Epithelial cell of esophagus (primary cell): ENCODE data around the gene PIP5K1B.

Experiments
- DNase-seq: peaks from one replicate; pipeline ENCODE4 v3.0.0; 2010; ENCODE audit warnings: low read depth
- H3K4me3 ChIP-seq: 2 replicates; pipeline ENCODE4 v1.5.1; 2011; ENCODE audit warnings: mild to moderate bottlenecking, low read length, control low read depth
- TF ChIP-seq, protein P1 (sequence below): IDR thresholded peaks from 2 replicates; pipeline ENCODE4 v1.5.1; 2011; ENCODE audit warnings: low read depth, mild to moderate bottlenecking, low read length, control low read depth, inconsistent platforms; ENCODE audit not compliant: insufficient read depth; ENCODE audit errors: missing control alignments

PIP5K1B gene

GRCh38 chr9:68871236-68871635 is 166.2 kb downstream of the PIP5K1B start:
- H3K4me3 ChIP-seq, result no peak overlapping the region
- DNase-seq, result no peak
- TF ChIP-seq, protein P1, sequence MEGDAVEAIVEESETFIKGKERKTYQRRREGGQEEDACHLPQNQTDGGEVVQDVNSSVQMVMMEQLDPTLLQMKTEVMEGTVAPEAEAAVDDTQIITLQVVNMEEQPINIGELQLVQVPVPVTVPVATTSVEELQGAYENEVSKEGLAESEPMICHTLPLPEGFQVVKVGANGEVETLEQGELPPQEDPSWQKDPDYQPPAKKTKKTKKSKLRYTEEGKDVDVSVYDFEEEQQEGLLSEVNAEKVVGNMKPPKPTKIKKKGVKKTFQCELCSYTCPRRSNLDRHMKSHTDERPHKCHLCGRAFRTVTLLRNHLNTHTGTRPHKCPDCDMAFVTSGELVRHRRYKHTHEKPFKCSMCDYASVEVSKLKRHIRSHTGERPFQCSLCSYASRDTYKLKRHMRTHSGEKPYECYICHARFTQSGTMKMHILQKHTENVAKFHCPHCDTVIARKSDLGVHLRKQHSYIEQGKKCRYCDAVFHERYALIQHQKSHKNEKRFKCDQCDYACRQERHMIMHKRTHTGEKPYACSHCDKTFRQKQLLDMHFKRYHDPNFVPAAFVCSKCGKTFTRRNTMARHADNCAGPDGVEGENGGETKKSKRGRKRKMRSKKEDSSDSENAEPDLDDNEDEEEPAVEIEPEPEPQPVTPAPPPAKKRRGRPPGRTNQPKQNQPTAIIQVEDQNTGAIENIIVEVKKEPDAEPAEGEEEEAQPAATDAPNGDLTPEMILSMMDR, result no peak

DNA sequence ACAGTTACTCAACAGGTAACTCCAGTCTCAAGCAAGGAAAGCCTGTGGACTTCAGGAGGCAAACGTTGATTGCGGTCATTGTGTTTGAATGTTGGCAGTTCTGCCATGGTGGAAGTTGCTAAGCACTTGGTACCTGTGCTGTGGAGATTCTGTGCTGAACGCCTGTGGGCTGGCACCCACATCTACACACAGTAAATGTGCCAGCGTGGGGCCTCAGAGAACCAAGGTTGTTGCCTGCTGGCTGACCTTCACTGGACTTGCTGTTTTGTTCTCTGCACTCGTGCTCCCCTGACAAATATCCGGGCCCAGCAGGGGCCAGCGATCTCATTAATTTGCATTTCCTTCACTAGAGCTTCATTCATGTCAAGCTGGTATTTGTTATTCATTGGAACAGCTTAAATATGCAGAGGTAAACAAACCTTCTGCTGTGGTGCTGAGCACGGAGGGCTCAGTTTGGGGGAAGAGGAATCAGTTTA is 167.0 kb downstream of the PIP5K1B start:
- no peak for DNase-seq
- no peak overlapping the region for H3K4me3 ChIP-seq
- TF ChIP-seq, protein P1, result no peak

DNA sequence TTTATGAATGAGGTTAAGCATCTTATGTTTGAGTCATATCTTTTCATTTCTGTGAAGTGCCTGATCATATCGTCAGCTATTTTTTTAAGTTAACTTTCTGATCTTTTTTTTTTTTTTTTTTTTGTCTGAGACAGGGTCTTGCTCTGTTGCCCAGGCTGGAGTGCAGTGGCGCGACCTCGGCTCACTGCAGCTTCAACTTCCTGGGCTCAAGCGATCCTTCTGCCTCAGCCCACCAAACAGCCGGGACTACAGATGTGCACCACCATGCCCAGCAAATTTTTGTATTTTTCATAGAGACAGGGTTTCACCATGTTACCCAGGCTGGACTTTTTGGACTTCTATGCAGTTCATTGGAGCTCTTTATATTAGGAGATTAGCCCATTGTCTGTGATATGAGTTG is 168.1 kb downstream of the PIP5K1B start:
- TF ChIP-seq, protein P1, result no peak
- DNase-seq, result no peak

GRCh38 chr9:68876273-68876672 is 171.2 kb downstream of the PIP5K1B start:
- no peak overlapping the region for H3K4me3 ChIP-seq
- TF ChIP-seq, protein P1, result no peak
- no peak for DNase-seq

More for the DNA sequence above, 168.1 kb downstream of the PIP5K1B start:
- H3K4me3 ChIP-seq, result no peak overlapping the region

DNA sequence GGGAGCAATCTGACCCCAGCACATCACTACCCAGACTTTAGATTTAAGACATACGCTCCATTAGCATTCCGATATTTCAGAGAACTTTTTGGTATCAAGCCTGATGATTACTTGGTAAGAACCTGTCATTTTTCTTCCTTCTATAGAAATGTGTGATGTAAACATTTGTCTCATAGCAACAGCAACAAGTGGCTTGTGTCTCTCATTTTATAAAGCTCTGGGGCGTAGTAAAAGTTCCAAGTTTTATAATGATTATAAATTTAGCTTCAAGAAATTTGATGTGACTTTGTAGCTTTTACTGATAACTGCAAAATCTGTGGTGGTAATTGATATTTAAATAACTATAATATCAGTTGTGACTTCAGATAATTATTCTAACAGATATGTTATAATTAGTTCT is 171.6 kb downstream of the PIP5K1B start:
- no peak overlapping the region for H3K4me3 ChIP-seq
- DNase-seq, result no peak
- TF ChIP-seq, protein P1, result no peak

- no peak for DNase-seq
- TF ChIP-seq, protein P1, result no peak
- H3K4me3 ChIP-seq, result no peak overlapping the region
Observed at GRCh38 chr9:68877219-68877618, 172.2 kb downstream of the PIP5K1B start.

GRCh38 chr9:68878450-68878849 is 173.4 kb downstream of the PIP5K1B start:
- DNase-seq, result no peak
- TF ChIP-seq, protein P1, result no peak
- H3K4me3 ChIP-seq, result no peak overlapping the region
